SU-DHL-6 (cell line): Measurements from ENCODE around the gene EXOC3L4.

Experiments
- H2AFZ ChIP-seq: fragments of 200-600 bp; sonication (generic); 2 replicates; pipeline ENCODE4 v1.6.1; 2014; ENCODE audit warnings: low read depth, mild to moderate bottlenecking, moderate library complexity, mixed read lengths, antibody characterized with exemption, low read length; ENCODE audit not compliant: severe bottlenecking
- H3F3A ChIP-seq: fragments of 200-600 bp; shearing (Covaris generic); 2 replicates; pipeline ENCODE4 v1.6.0; 2016; ENCODE audit warnings: antibody characterized with exemption, mild to moderate bottlenecking; ENCODE audit not compliant: insufficient read depth
- H3K27ac ChIP-seq: fragments of 200-600 bp; sonication (generic); 2 replicates; pipeline ENCODE4 v1.5.1; 2016; ENCODE audit warnings: low read depth, mild to moderate bottlenecking, low read length, moderate library complexity, mixed read lengths
- H3K27me3 ChIP-seq: fragments of 200-600 bp; sonication (generic), shearing (Covaris generic); 2 replicates; pipeline ENCODE4 v1.6.0; 2014; ENCODE audit warnings: mild to moderate bottlenecking, low read length
- H3K36me3 ChIP-seq: fragments of 200-600 bp; sonication (generic); 2 replicates; pipeline ENCODE4 v1.6.1; 2014; ENCODE audit warnings: mild to moderate bottlenecking, low read length, mixed read lengths
- H3K4me2 ChIP-seq: fragments of 300-600, 200-600 bp; shearing (Covaris generic), sonication (generic); 2 replicates; pipeline ENCODE4 v1.6.0; 2014; ENCODE audit warnings: low read length, low read depth, mild to moderate bottlenecking; ENCODE audit not compliant: poor library complexity, severe bottlenecking
- H3K4me3 ChIP-seq: fragments of 200-600 bp; sonication (generic); 2 replicates; pipeline ENCODE4 v1.5.1; 2014; ENCODE audit warnings: antibody characterized with exemption, low read length, mild to moderate bottlenecking, mixed read lengths; ENCODE audit not compliant: insufficient read depth, poor library complexity, severe bottlenecking
- H3K79me2 ChIP-seq: fragments of 200-600 bp; sonication (generic); 2 replicates; pipeline ENCODE4 v1.6.1; 2014; ENCODE audit warnings: mild to moderate bottlenecking, low read length, moderate library complexity; ENCODE audit not compliant: insufficient read depth
- H3K9ac ChIP-seq: fragments of 200-600 bp; sonication (generic); 2 replicates; pipeline ENCODE4 v1.7.0; 2014; ENCODE audit warnings: mild to moderate bottlenecking, low read length
- H3K9me2 ChIP-seq: fragments of 200-600 bp; sonication (generic); replicated peaks from 2 replicates; pipeline ENCODE4 v1.6.1; 2014; ENCODE audit warnings: low read length; ENCODE audit not compliant: insufficient read depth
- H3K9me3 ChIP-seq: fragments of 200-600 bp; sonication (generic); 2 replicates; pipeline ENCODE4 v1.6.1; 2014; ENCODE audit warnings: low read length, mixed read lengths; ENCODE audit not compliant: insufficient read depth
- H4K20me1 ChIP-seq: fragments of 200-600 bp; sonication (generic); 2 replicates; pipeline ENCODE4 v1.6.1; 2014; ENCODE audit warnings: low read depth, mild to moderate bottlenecking, antibody characterized with exemption, low read length, moderate library complexity, mixed read lengths
- CTCF ChIP-seq: fragments of 200-600 bp; sonication (generic); IDR thresholded peaks from one replicate; pipeline ENCODE4 v1.5.1; 2017; ENCODE audit warnings: antibody characterized with exemption, mild to moderate bottlenecking, low read length, moderate library complexity; ENCODE audit not compliant: insufficient read depth, poor library complexity, severe bottlenecking
- EZH2phosphoT487 ChIP-seq: fragments of 200-600 bp; sonication (generic), shearing (Covaris generic); conservative IDR thresholded peaks from 2 replicates; pipeline ENCODE4 v1.6.1; 2018; ENCODE audit warnings: mild to moderate bottlenecking, antibody characterized with exemption, low read length, moderate library complexity, mixed read lengths

EXOC3L4 gene

GRCh38 chr14:103107455-103107854, 12.9 kb downstream of the EXOC3L4 start:
- Histone ChIP-seq H3F3A (no peaks in the 10 kb centered on the region), H3K27ac (no peak overlapping the region), H2AFZ (no peak overlapping the region), H3K9me2 (no peaks in the 10 kb centered on the region), H3K9ac (no peak overlapping the region), H3K4me2 (no peak overlapping the region), H3K36me3 (no peaks in the 10 kb centered on the region), H3K9me3 (no peaks in the 10 kb centered on the region), H3K79me2 (no peaks in the 10 kb centered on the region), H3K4me3 (no peak overlapping the region), H4K20me1 (no peaks in the 10 kb centered on the region), H3K27me3 (no peaks in the 10 kb centered on the region)
- no peak for TF ChIP-seq CTCF
- no peak for TF ChIP-seq EZH2phosphoT487

GRCh38 chr14:103107941-103108748, 13.6 kb downstream of the EXOC3L4 start:
- Histone ChIP-seq H3K9me2 (no peaks in the 10 kb centered on the region), H3F3A (no peaks in the 10 kb centered on the region), H3K36me3 (no peaks in the 10 kb centered on the region), H3K9ac (no peak overlapping the region), H3K27me3 (no peaks in the 10 kb centered on the region), H3K4me3 (no peak overlapping the region), H2AFZ (no peak overlapping the region), H3K79me2 (no peaks in the 10 kb centered on the region), H4K20me1 (no peaks in the 10 kb centered on the region), H3K4me2 (no peak overlapping the region), H3K27ac (no peak overlapping the region), H3K9me3 (no peaks in the 10 kb centered on the region)
- TF ChIP-seq EZH2phosphoT487, result no peak
- TF ChIP-seq CTCF, result no peak

- H3K9me2 ChIP-seq, result no peaks in the 10 kb centered on the region
- H3K4me2 ChIP-seq, result no peak overlapping the region
- H3K9me3 ChIP-seq, result no peaks in the 10 kb centered on the region
- no peak overlapping the region for H3K4me3 ChIP-seq
- H3K27me3 ChIP-seq, result no peaks in the 10 kb centered on the region
- H3F3A ChIP-seq, result no peaks in the 10 kb centered on the region
- H4K20me1 ChIP-seq, result no peaks in the 10 kb centered on the region
- no peak overlapping the region for H3K9ac ChIP-seq
- no peak overlapping the region for H2AFZ ChIP-seq
- H3K27ac ChIP-seq, result no peak overlapping the region
- no peaks in the 10 kb centered on the region for H3K79me2 ChIP-seq
- H3K36me3 ChIP-seq, result no peaks in the 10 kb centered on the region
- TF ChIP-seq CTCF (no peak), EZH2phosphoT487 (no peak)
Measured at GRCh38 chr14:103108749-103109207, 14.3 kb downstream of the EXOC3L4 start.
